Gastroesophageal sphincter (tissue), 4 donors: ENCODE data around the gene GIMAP1. TPM values are rescaled to one million over a fixed set of nuclear protein-coding genes. Genes with fewer than 3 reads are reported as not detected.

Experiments
- ATAC-seq: fragments of 150-250 bp; one replicate; pipeline ENCODE4 v1.9.1; 2016; ENCODE audit warnings: mild to moderate bottlenecking, moderate library complexity
- H3K27ac ChIP-seq, 4 donors: fragments of 200-600 bp; sonication (generic) in 3 of 4; 1 replicate in 3 of 4; 2 replicates in 1 of 4; pipeline ENCODE4 v1.5.1; 2016 to 2019
- H3K27me3 ChIP-seq: fragments of 200-600 bp; sonication (generic); one replicate; pipeline ENCODE4 v1.5.1; 2019
- H3K36me3 ChIP-seq, 2 donors: fragments of 200-600 bp; sonication (generic); one replicate each; pipeline ENCODE4 v1.5.1; 2019; ENCODE audit warnings: control low read depth in 1 of 2
- H3K4me1 ChIP-seq, 3 donors: fragments of 200-600 bp; sonication (generic); 1 replicate in 2 of 3; 2 replicates in 1 of 3; pipeline ENCODE4 v1.5.1; 2016 to 2019; ENCODE audit warnings: control low read depth in 2 of 3
- H3K4me3 ChIP-seq, 2 donors: fragments of 200-600 bp; sonication (generic); one replicate each; pipeline ENCODE4 v1.5.1; 2019; ENCODE audit warnings: mild to moderate bottlenecking in 1 of 2, moderate library complexity in 1 of 2
- H3K9me3 ChIP-seq, 3 donors: fragments of 200-600 bp; sonication (generic); one replicate each; pipeline ENCODE4 v1.5.1; 2017 to 2019; ENCODE audit warnings: control low read depth in 2 of 3
- CTCF ChIP-seq, 4 experiments: fragments of 200-600 bp in 2 of 4; fragments of 450-650 bp in 2 of 4; sonication (generic) in 1 of 4; IDR thresholded peaks; one replicate each; pipeline ENCODE4 v1.5.1; 2017 to 2019; ENCODE audit warnings: antibody characterized with exemption in 4 of 4, mild to moderate bottlenecking in 2 of 4, moderate library complexity in 2 of 4
- EP300 ChIP-seq: sonication (generic); formaldehyde crosslinking; IDR thresholded peaks from one replicate; pipeline ENCODE4 v1.6.1; 2017; ENCODE audit warnings: antibody characterized with exemption, mild to moderate bottlenecking
- POLR2A ChIP-seq, 2 donors: fragments of 450-650 bp; IDR thresholded peaks; one replicate each; pipeline ENCODE4 v1.6.1; 2017; ENCODE audit warnings: antibody characterized with exemption in 2 of 2, mild to moderate bottlenecking in 2 of 2, moderate library complexity in 1 of 2
- POLR2AphosphoS5 ChIP-seq: sonication (generic); formaldehyde crosslinking; IDR thresholded peaks from one replicate; pipeline ENCODE4 v1.6.1; 2017; ENCODE audit warnings: antibody characterized with exemption
- WGBS, 2 donors: methylation state at CpG; one replicate each; pipeline ENCODE4 v1.1.5; 2018; ENCODE audit warnings: low coverage in 1 of 2; 5-methylcytosine and 5-hydroxymethylcytosine counted together
- total RNA-seq, 4 donors: library from RNA; depleted of rRNA; stranded (reverse); fragments of >200 nt; gene quantifications; one replicate each; pipeline ENCODE4 v1.1.0, GENCODE V29; 2016

Gene GIMAP1
- total RNA-seq, 4 donors from 2014 or later: 4.2 to 14.3 (median 7.9) TPM

- H3K36me3 ChIP-seq: peaks cover 0 to 11% of the 10 kb centered on the region in 2 donors
- 43 to 73% methylated on average over 5 to 9 of the region's 14 CpGs for WGBS, 2 donors
- H3K27me3 ChIP-seq: peaks cover 3% of the 10 kb centered on the region
- no peaks in the 10 kb centered on the region for H3K9me3 ChIP-seq
- peak; percentile 47 for ATAC-seq
- H3K4me1 ChIP-seq: peaks cover 0 to 18% (median 0%) of the 10 kb centered on the region in 3 donors
- peak within 1 kb of the TSS in 3 of 4 donors; percentile 65 to 78 (median 69) for H3K27ac ChIP-seq
- TF ChIP-seq POLR2A (IDR thresholded peaks at IDR 0.05) (peak in 1 of 2 donors; percentile 15), EP300 (no peak)
- H3K4me3 ChIP-seq: peak within 1 kb of the TSS; percentile 37 to 50
Measured at GRCh38 chr7:150737265-150738055, 21.0 kb downstream of the GIMAP1 start, which contains the start of gene GIMAP5. Gene GIMAP5, plus strand, starts transcription at chr7:150737418. Its CDS starts 3,467 bp downstream, at chr7:150740885.

- H3K4me1 ChIP-seq: peaks cover 0 to 24% (median 3%) of the 10 kb centered on the region in 3 donors
- peaks cover 0 to 11% of the 10 kb centered on the region in 2 donors for H3K36me3 ChIP-seq
- H3K27ac ChIP-seq: peak overlapping the region in 3 of 4 donors; percentile 65 to 78 (median 69)
- ATAC-seq: no peak
- H3K27me3 ChIP-seq: peaks cover 3% of the 10 kb centered on the region
- WGBS, 2 donors: 57 to 82% methylated on average over 2 to 4 of the region's 5 CpGs
- TF ChIP-seq POLR2A (IDR thresholded peaks at IDR 0.05) (no peak), EP300 (no peak), CTCF (IDR thresholded peaks at IDR 0.05) (no peak), POLR2AphosphoS5 (no peak)
- peak overlapping the region; percentile 37 to 50 for H3K4me3 ChIP-seq
- H3K9me3 ChIP-seq: no peaks in the 10 kb centered on the region
Measured at GRCh38 chr7:150738092-150738491, 21.7 kb downstream of the GIMAP1 start.

- ATAC-seq: peak; percentile 45
- 50 to 71% methylated on average over 4 to 5 of the region's 5 CpGs for WGBS, 2 donors
- Histone ChIP-seq H3K4me1 (peaks cover 0 to 29% (median 5%) of the 10 kb centered on the region in 3 donors), H3K4me3 (peak overlapping the region; percentile 26 to 50), H3K9me3 (no peaks in the 10 kb centered on the region), H3K36me3 (peaks cover 0 to 11% of the 10 kb centered on the region in 2 donors), H3K27ac (peak overlapping the region; percentile 21 to 78 (median 67)), H3K27me3 (peaks cover 3% of the 10 kb centered on the region)
- TF ChIP-seq POLR2AphosphoS5: peak; percentile 60
- no peak for TF ChIP-seq EP300
Measured at GRCh38 chr7:150738591-150739001, 22.2 kb downstream of the GIMAP1 start.

- H3K27ac ChIP-seq: peak overlapping the region in 2 of 4 donors; percentile 20 to 69
- ATAC-seq: no peak
- H3K36me3 ChIP-seq: peaks cover 0 to 12% of the 10 kb centered on the region in 2 donors
- H3K4me1 ChIP-seq: peaks cover 0 to 34% (median 5%) of the 10 kb centered on the region in 3 donors
- peak overlapping the region; percentile 26 to 50 for H3K4me3 ChIP-seq
- H3K27me3 ChIP-seq: peaks cover 3% of the 10 kb centered on the region
- TF ChIP-seq CTCF (IDR thresholded peaks at IDR 0.05) (peak in 2 of 4 experiments; percentile 17 to 24), POLR2AphosphoS5 (no peak)
- H3K9me3 ChIP-seq: no peaks in the 10 kb centered on the region
Measured at GRCh38 chr7:150739033-150739432, 22.6 kb downstream of the GIMAP1 start.

GRCh38 chr7:150740053-150740452 is 23.6 kb downstream of the GIMAP1 start:
- TF ChIP-seq POLR2AphosphoS5: no peak
- TF ChIP-seq POLR2A (IDR thresholded peaks at IDR 0.05): no peak
- no peak for TF ChIP-seq CTCF (IDR thresholded peaks at IDR 0.05)
- TF ChIP-seq EP300: no peak
- WGBS, 2 donors: 75 to 80% methylated on average over 8 to 10 of the region's 10 CpGs
- peaks cover 0 to 18% of the 10 kb centered on the region in 2 donors for H3K36me3 ChIP-seq
- peaks cover 3% of the 10 kb centered on the region for H3K27me3 ChIP-seq
- peak overlapping the region in 2 of 4 donors; percentile 15 to 69 for H3K27ac ChIP-seq
- ATAC-seq: no peak
- H3K4me3 ChIP-seq: peak overlapping the region; percentile 15 to 50
- peaks cover 0 to 44% (median 5%) of the 10 kb centered on the region in 3 donors for H3K4me1 ChIP-seq
- H3K9me3 ChIP-seq: no peaks in the 10 kb centered on the region
